NCI-H146 (cell line): Measurements from ENCODE around the gene BTBD8.
"Not testable (repeated sequence)": the region's sequence is repeated elsewhere in the genome, so short reads cannot be mapped to it uniquely, and the experiment has no call there.

ENCODE experiments used
- DNase-seq: peaks from one replicate; lab custom pipeline; 2025; lab: John Stamatoyannopoulos, UW

BTBD8 gene

DNA sequence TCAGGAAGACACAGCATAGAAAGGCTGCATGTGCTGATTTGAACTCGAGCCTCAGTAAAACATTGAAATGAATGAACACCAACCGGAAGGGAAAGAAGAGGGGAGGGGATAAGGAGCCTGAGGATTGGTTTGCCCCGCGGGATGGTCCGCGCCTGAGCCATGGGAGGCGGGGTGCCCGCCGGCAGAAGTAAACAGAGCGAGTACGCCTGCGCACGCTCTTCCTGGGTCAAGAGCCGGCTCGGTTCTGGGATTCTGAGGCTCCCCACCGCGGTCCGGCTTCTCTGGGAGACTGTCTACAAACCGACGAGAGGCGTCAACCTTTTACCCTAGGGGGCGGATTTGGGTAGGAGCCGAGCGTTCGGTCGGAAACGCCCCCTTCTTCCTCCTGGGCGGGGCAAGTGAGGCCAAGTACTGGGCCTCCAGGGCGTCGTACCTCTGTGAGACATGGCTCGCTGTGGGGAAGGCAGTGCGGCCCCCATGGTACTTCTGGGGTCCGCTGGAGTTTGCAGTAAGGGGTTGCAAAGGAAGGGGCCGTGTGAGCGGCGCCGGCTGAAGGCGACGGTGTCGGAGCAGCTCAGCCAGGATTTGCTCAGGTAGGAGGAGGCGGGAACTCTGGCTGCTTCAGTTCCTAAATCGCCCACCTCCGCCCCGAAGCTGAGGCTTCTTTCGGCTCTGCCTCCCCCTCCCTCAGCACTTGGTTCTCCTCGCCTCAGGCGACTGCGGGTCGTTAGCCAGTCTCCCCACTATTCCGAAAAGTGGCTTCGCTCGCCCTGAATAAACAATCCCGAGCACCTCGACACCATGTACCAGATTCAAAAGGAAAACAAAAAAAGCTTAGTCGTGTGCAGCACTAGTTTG, at the start of gene BTBD8:
Gene BTBD8 (plus strand): TSS at position 218 of the 858 bp plus-strand sequence. CDS start 227 bp downstream, at position 445.
- peak; percentile 90 for DNase-seq

DNA sequence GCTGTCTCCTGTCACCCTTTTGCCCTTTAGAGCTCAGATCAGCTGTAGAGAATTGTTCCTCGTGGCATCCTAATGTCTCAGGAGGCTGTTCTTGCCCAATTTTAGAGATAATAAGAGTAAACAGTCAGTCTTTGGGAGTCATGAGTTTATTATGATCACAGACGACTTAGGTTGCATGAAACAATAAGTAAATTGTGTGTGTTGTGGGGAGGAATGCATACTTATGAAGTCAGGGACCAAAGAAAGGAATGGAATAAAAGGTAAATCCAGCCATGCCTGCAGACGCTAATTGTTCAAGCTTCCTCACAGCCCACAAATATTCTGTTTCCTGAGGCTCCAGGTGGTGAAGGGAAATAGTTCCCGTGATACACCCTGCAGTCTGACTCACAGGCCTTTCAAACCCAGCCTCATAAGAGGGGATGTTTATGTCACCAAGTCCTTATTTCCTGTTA, 49.5 kb upstream of the BTBD8 start:
- peak; percentile 47 for DNase-seq

DNA sequence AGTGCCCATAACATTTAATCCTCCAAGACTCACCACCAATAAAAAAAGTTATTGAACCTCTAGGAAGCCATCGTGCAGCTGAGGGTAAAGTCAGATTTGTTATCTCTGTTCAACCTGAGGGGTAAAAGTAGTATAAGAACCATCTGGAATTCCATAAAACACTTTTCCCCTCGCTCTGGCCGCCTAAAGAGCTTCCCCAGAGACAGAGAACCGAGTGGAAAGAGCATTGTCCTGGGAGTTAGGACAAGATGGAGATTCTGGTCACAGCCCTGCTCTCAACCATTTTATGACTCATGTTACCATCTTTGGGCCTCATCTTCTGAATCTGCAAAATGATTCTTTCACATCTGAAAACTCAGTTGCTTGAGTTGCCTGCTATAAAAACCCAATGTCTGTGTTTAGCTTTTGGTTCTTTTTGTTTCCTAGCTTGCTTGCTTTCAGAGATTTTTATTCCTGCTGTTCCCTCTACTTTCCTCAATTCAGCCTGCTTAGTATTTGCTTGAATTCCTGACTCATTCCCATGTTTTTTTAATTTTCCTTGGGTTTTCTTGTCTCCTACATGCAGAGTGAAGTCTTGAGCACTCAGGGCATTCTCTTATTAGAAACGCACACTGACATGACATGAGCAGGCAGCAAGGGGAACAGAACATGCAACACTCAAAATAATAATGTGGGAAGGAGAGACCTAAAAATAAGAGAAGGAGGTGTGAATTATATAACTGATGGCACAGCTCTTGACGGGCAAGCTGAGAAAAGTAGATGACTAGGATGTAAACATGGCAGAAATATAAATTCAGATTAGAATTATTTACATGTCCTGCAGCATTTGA, 48.6 kb upstream of the BTBD8 start:
- no peak for DNase-seq

GRCh38 chr1:92037400-92037799, 42.7 kb upstream of the BTBD8 start:
- no peak for DNase-seq

DNA sequence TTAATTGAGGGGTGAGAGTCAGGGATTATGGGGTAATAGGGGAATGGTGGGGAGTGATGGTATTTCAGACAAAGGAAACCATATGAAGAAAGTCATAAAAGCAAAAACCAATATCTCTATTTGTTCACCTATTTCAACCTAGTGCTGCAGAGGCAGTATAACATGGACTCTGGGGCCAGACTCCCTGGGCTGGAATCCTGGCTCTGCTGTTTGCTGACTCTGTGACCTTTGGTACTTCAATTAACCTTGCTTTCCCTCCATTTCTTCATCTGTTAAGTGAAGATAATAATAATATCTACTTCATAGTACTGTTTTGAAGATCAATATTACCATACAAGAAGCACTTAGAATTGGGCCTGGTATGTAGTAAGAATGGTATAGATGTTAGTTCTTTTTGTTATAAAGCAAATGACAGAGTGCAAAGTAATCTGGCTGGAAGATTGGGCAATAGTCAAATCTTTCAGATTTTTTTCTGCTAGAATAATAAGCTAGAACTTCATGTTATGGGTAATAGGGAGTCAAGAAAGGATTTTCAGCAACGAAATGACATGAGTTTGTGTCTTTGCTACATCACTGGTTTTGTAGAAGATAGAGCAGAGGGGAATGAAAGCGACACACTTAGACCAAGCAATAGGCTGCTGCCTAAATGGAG, 41.3 kb upstream of the BTBD8 start:
- DNase-seq: no peak

DNA sequence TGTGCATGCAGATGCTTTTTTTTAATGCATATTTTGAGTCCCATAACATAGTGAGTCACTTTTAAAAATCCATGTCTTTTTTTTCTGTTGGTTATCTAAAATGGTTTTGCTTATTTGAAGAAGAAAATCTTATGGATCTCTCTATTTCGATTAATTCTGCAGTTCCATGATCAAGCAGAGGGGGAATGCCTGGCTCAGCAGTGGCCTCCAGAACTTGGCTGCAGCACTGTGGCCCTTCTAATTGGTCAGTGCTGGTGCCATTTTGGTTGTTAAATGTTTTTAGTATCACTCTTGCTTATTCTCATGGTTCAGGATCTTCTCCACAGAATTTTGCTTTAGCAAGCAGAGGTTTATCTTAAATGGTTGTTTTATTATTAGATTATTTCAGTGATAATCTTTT, 39.2 kb upstream of the BTBD8 start:
- no peak for DNase-seq

DNA sequence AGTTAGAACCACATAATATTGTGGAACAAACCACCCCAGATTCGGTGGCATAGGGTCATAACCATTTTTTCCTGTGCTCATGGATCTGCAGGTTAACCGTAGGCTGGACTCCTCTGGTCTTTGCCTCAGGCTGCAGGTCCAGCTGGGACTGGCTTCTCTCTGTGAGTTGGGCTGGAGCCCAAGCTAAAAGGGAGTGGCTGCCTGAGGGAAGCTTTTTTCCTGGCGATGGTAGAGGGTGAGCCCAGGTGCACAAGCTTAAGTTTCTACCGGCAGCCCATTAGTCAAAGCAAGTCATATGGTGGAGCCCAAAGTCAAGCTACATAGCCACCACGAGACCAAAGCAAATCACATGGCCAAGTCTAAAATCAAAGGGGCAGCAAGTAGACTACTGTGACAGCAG, 36.5 kb upstream of the BTBD8 start:
- DNase-seq: peak; percentile 45

DNA sequence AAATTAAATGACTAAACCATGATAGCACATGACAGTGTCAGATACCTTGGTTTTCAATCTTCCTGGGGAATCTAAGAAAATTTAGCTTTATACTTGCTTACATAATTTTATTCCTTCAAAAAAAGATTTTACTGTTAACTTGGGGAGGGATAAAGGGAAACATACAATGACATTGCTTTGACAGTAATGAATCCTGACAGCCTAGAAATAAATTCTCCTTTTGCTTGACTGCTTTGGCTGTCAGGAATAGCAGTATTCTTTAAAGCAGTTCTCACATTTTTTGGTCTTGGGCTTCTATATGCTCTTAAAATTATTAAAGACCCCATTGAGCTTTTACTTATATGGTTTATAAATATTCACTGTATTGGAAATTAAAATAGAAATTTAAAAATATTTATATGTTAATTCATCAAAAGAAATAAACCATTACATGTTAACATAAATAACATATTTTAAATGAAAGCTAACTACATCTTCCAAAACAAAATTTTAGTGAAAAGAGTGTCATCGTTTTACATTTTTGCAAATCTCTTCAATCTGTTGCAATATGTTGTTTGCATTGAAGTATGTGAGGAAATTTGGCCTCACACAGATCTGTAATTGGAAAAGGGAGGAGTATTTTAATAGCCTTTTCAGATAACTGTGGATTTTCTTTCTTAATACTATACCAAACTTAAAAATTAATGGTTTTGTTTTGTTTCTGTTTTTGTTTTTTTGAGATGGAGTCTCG, 34.2 kb upstream of the BTBD8 start:
- no peak for DNase-seq

DNA sequence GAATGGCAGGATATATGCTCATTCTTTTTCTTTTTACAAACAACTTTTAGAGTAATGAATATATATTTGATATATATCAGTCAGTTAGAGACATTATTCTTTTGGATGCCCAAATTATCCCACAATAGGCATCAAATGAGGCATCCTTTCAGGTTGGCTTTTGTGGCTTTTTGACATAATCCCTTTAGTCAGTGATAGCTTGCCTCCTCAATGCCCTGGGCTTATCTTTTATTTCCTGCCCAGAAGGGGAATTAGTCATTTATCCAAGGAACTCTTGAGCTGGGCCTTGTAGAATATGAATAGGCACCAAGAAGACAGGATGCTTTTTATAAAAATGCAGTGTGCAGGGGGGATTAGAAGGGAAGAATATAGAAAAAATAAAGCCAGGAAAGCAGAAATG, 28.2 kb upstream of the BTBD8 start:
- DNase-seq: no peak

DNA sequence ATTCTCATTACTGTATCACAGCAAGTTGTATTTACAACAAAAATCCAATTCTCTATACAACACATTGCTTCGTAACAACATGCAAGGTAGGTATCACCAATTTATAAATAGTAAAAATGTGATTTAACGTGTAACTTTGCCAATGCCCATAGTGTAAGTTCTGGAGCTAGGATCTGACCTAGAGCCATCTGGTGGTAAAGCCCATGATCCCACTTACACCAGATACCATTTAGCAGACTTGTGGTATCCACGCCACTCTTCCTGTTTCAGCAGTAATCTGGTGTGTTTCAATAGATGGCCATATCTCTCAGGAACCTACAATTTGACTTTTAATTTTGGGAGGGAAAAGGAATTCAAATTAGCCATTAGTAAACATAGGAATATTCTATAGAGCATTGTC, 15.1 kb upstream of the BTBD8 start:
- no peak for DNase-seq

DNA sequence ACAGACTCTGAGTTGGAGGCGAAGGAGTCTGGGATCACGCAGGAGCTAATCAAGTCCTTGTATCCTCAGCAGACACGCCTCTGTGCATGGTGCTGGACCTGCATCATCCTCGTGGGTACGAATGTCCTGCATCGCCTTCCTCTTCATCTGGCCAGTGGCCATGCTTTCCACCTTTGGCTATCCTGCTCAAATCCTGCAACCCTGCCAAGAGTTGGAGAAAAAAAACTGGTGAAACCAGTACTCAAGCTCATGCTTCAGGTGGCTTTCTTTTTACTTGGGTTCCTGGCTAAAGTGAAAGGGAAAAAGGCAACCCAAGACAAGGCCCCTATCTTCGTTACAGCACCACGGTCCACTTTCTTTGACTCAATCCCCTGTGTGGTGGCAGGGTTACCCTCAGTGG, 13.8 kb upstream of the BTBD8 start:
- DNase-seq: no peak

GRCh38 chr1:92070892-92071291, 9.3 kb upstream of the BTBD8 start:
- DNase-seq: no peak

DNA sequence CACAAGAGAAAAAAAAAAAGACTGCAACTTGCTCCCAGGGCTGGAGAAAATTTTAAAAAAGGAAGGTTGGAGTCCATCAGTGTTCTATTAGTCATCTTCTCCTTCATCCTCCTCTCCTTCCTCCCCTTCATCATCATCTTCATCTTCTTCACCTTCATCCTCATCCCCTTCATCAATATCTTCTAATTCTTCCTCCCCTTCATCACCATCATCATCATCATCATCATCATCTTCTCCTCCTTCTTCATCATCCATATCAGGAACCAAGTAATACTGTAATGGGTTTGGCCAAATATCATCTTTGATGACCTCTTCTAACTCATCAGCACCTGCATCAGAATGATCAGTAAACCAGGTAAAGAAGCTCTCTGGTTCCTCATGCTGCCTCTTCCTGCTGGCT, 5.7 kb upstream of the BTBD8 start:
- DNase-seq: not testable (repeated sequence)

DNA sequence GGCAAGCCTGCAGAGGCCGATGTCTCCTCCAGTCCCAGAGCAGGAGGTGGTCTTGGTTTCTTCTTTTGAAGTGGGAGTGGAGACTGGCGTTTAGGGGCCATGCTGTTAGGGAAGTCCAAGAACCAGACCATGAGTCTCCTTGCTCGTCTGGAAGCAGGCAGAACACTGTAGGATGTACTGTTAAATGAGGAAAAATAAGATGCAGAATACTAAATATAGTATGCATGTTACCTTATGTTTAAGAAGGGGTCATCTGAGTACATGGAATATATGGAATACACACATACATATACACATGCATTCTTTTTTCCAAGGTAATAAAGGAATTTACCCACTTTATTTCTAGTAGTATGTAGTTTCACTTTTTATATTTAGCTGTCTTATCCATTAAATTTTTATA, 4.8 kb upstream of the BTBD8 start, which contains the start of gene SETSIP:
Gene SETSIP (minus strand): TSS at position 101 of the 400 bp plus-strand sequence. CDS start 0 bp downstream, at position 101.
- no peak for DNase-seq

GRCh38 chr1:92076363-92076762, 3.8 kb upstream of the BTBD8 start:
- DNase-seq: no peak

- DNase-seq: not testable (repeated sequence)
These were observed 2.1 kb upstream of the BTBD8 start for GRCh38 chr1:92078077-92078476.

DNA sequence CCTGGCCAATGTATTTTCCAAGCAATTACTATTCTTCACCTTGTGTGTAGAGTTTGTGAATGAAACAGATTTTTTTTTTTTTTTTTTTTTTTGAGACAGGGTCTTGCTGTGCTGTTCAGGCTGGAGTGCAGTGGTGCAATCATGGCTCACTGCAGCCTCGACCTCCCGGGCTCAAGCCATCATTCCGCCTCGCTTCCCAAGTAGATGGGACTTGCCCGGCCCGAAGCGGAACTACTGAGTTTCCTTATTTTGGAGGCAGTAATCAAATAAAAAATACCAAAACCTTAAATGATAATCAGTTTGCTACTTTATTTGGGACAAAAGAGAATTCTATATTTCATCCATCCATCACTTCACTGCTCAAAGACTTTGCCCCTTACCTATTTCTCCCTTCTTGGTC, 704 bp upstream of the BTBD8 start:
- no peak for DNase-seq

DNA sequence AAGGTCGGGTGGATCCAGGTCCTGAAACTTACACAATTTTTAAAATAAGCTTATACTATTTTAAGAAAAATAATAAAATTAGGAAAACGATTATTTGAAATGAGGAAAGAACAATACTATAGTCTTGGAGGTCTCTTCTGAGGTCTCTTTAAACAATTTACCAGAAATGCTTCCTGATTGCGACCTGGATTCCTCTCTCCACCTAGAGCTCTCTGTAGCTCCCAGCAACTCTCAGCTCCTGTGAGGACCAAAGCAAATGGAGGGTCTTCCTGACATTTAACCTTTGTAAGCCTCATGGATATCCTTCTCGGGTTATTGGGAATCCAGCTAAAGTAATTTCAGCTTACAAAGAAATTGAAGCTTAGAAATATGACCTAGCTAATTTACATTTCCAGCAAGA, 886 bp downstream of the BTBD8 start:
- no peak for DNase-seq

DNA sequence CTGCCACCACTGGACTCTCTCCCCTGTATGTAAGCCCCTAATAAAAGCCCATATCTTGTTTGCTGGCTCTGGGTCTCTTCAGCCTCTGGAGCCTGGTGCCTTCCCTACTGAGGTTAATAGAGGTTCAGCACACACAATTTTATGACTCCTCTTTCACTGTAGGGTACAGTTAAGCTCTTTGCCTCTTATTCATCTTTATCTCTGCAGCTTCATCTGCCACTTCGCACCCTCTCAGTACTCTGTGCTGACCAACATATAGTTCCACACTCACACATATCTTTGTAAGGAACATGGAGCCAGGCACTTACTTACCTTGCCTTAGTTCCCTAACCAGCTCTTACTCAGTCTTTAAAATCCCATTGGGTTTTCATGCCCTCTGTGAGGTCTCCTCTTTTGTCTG, 4.5 kb downstream of the BTBD8 start:
- no peak for DNase-seq

DNA sequence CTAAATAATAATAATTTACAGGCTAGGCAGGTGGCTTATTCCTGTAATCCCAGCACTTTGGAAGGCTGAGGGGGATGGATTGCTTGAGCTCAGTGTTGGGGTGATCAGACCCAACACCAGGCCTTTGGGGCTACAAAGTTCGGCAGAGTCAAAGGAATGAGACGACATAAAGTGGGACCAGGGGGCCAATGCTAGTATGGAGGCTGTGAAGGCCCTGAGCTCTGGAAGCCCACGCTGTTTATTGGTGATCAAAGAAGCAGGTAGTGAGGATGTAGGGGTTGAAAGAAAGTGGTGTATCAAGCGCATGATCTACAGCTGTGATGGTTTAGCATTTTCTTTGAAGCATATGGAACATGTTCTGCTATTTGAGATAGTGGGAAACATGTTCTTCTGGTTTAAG, 5.6 kb downstream of the BTBD8 start:
- DNase-seq: no peak

GRCh38 chr1:92087542-92087941, 7.4 kb downstream of the BTBD8 start:
- no peak for DNase-seq

DNA sequence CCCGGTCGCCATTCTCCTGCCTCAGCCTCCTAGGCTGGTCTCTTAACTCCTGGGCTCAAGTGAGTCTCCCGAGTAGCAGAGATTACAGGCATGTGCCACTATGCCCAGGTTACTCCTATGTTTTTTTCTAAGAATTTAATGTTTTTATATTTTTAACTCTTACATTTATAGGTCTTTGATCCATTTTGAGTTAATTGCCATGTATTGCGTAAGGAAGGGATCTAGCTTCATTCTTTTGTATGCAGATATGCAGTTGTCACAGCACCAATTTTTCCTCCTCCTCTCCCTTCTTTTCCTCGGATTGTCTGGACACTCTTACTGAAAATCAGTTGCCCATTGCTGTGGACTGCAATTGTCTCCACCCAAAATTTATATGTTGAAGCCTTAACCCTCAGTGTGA, 11.5 kb downstream of the BTBD8 start:
- DNase-seq: no peak
